CD4-positive, CD25-positive, alpha-beta regulatory T cell (primary cell): ENCODE results near the gene PLCE1. TPM values are rescaled to one million over a fixed set of nuclear protein-coding genes. Genes with fewer than 3 reads are reported as not detected.

Source experiments
- ATAC-seq, 2 donors: fragments of 150-1000 bp; cut with Tn5 transposase; one replicate each; pipeline ENCODE4 v1.10.0; 2021; ENCODE audit warnings: low read depth in 2 of 2, moderate number of reproducible peaks in 2 of 2, moderate library complexity in 1 of 2
- DNase-seq, 3 donors: peaks; one replicate each; pipeline versions ENCODE4 v3.0.0 to v3.0.0-alpha.2; 2012 to 2022; ENCODE audit warnings: mixed read lengths in 1 of 3
- H3K27ac ChIP-seq: one replicate; pipeline ENCODE4 v1.7.0; 2013; ENCODE audit warnings: mild to moderate bottlenecking, low read length; ENCODE audit not compliant: insufficient read depth, poor library complexity, severe bottlenecking
- H3K27me3 ChIP-seq: one replicate; pipeline ENCODE4 v1.7.0; 2013; ENCODE audit warnings: low read length; ENCODE audit not compliant: control insufficient read depth, insufficient read depth
- H3K36me3 ChIP-seq: one replicate; pipeline ENCODE4 v1.7.0; 2013; ENCODE audit warnings: mild to moderate bottlenecking, low read length, moderate library complexity; ENCODE audit not compliant: control insufficient read depth, insufficient read depth
- H3K4me1 ChIP-seq: 2 replicates; pipeline ENCODE4 v1.7.0; 2013; ENCODE audit warnings: mild to moderate bottlenecking, low read length; ENCODE audit not compliant: insufficient read depth, control insufficient read depth, poor library complexity, severe bottlenecking
- H3K4me3 ChIP-seq: one replicate; pipeline ENCODE4 v1.7.0; 2013; ENCODE audit warnings: low read depth, mild to moderate bottlenecking, low read length, moderate library complexity
- H3K9me3 ChIP-seq, 2 experiments: 1 replicate in 1 of 2; 2 replicates in 1 of 2; pipeline ENCODE4 v1.7.0; 2013; ENCODE audit warnings: low read length in 2 of 2, mild to moderate bottlenecking in 1 of 2, moderate library complexity in 1 of 2; ENCODE audit not compliant: control insufficient read depth in 2 of 2
- H3K27ac Mint-ChIP-seq, 3 donors: one replicate each; pipeline ENCODE4 v1.8.0; 2020 to 2022; ENCODE audit warnings: mild to moderate bottlenecking in 3 of 3, mixed read lengths in 3 of 3, moderate library complexity in 2 of 3
- H3K27me3 Mint-ChIP-seq: one replicate; pipeline ENCODE4 v1.8.0; 2022; ENCODE audit warnings: mild to moderate bottlenecking, mixed read lengths
- H3K36me3 Mint-ChIP-seq: one replicate; pipeline ENCODE4 v1.8.0; 2020; ENCODE audit warnings: mixed read lengths
- H3K4me1 Mint-ChIP-seq, 4 donors: one replicate each; pipeline ENCODE4 v1.8.0; 2020 to 2022; ENCODE audit warnings: mixed read lengths in 4 of 4, mild to moderate bottlenecking in 1 of 4
- H3K4me3 Mint-ChIP-seq, 4 donors: one replicate each; pipeline ENCODE4 v1.8.0; 2020 to 2022; ENCODE audit warnings: mild to moderate bottlenecking in 4 of 4, mixed read lengths in 4 of 4, moderate library complexity in 3 of 4
- H3K9me3 Mint-ChIP-seq, 7 donors: one replicate each; pipeline ENCODE4 v1.8.0; 2020 to 2022; ENCODE audit warnings: mixed read lengths in 7 of 7, mild to moderate bottlenecking in 3 of 7, moderate library complexity in 2 of 7
- polyA plus RNA-seq, 4 donors: library from polyadenylated mRNA; unstranded; fragments of 300-500 nt; fragmentation: Illumina TruSeq; gene quantifications; one replicate each; pipeline ENCODE4 v1.2.3, GENCODE V29; 2021
- total RNA-seq: library from RNA; stranded (reverse); gene quantifications from one replicate; pipeline ENCODE4 v1.2.3, GENCODE V29; 2022

Gene PLCE1
- total and polyA plus RNA-seq, 5 donors from 2014 or later, result 0.05 to 0.17 (median 0.09) TPM; not detected in 1

GRCh38 chr10:94042001-94042833 is 48.5 kb downstream of the PLCE1 start:
- Mint-ChIP-seq H3K4me1 (no peaks in the 10 kb centered on the region), H3K4me3 (no peak overlapping the region), H3K36me3 (no peaks in the 10 kb centered on the region), H3K27me3 (no peaks in the 10 kb centered on the region), H3K27ac (no peak overlapping the region), H3K9me3 (peaks cover 0 to 4% (median 0%) of the 10 kb centered on the region in 7 donors)
- Histone ChIP-seq H3K4me3 (no peak overlapping the region), H3K9me3 (no peaks in the 10 kb centered on the region), H3K36me3 (no peaks in the 10 kb centered on the region), H3K27ac (no peak overlapping the region), H3K27me3 (no peaks in the 10 kb centered on the region), H3K4me1 (no peaks in the 10 kb centered on the region)
- no peak for ATAC-seq
- DNase-seq, result no peak

- Histone ChIP-seq H3K4me3 (no peak overlapping the region), H3K4me1 (no peaks in the 10 kb centered on the region), H3K36me3 (no peaks in the 10 kb centered on the region), H3K27me3 (no peaks in the 10 kb centered on the region), H3K27ac (no peak overlapping the region), H3K9me3 (no peaks in the 10 kb centered on the region)
- Mint-ChIP-seq H3K9me3 (peaks cover 0 to 4% (median 0%) of the 10 kb centered on the region in 7 donors), H3K36me3 (no peaks in the 10 kb centered on the region), H3K4me3 (no peak overlapping the region), H3K4me1 (no peaks in the 10 kb centered on the region), H3K27ac (no peak overlapping the region), H3K27me3 (no peaks in the 10 kb centered on the region)
- ATAC-seq (no peak), DNase-seq (no peak)
Observed at GRCh38 chr10:94042834-94043175, 49.1 kb downstream of the PLCE1 start.

Other genes with a start within 250 kb of the PLCE1 start
- not detected for gene LGI1, start 236.0 kb upstream of the PLCE1 start, total RNA-seq
- gene LGI1, start 236.0 kb upstream of the PLCE1 start, polyA plus RNA-seq, result not detected
- gene SLC35G1, start 100.0 kb upstream of the PLCE1 start, total RNA-seq, result 3.3 TPM
- gene SLC35G1, start 100.0 kb upstream of the PLCE1 start, polyA plus RNA-seq, result 1 to 10 TPM; 4.9 to 6.4 (median 5.9) TPM